Heart left ventricle (tissue), 16 donors: ENCODE measurements around the gene PHGDH. TPM values are rescaled to one million over a fixed set of nuclear protein-coding genes. Genes with fewer than 3 reads are reported as not detected.

ENCODE experiments used
- ATAC-seq, 4 donors: fragments of 200-7000 bp; cut with Tn5 transposase; one replicate each; pipeline ENCODE4 v1.9.1; 2020 to 2022; ENCODE audit warnings: moderate library complexity in 4 of 4, mild to moderate bottlenecking in 3 of 4, moderate number of reproducible peaks in 1 of 4
- DNase-seq, 5 donors: peaks; one replicate each; pipeline ENCODE4 v3.0.0-alpha.2; 2020
- H3K27ac ChIP-seq, 12 donors: fragments of 200-600 bp; sonication (generic) in 4 of 12; one replicate each; pipeline versions ENCODE4 v1.5.0 to v1.8.0; 2016 to 2022; ENCODE audit warnings: mild to moderate bottlenecking in 2 of 12
- H3K27me3 ChIP-seq, 9 donors: fragments of 200-600 bp; sonication (generic) in 2 of 9; one replicate each; pipeline versions ENCODE4 v1.5.1 to v1.8.0; 2016 to 2022; ENCODE audit warnings: mild to moderate bottlenecking in 3 of 9
- H3K36me3 ChIP-seq, 9 donors: fragments of 200-600 bp; sonication (generic) in 2 of 9; one replicate each; pipeline versions ENCODE4 v1.5.0 to v1.8.0; 2018 to 2022; ENCODE audit warnings: mild to moderate bottlenecking in 2 of 9
- H3K4me1 ChIP-seq, 12 donors: fragments of 200-600 bp; sonication (generic) in 4 of 12; one replicate each; pipeline versions ENCODE4 v1.5.0 to v1.8.0; 2016 to 2022; ENCODE audit warnings: mild to moderate bottlenecking in 3 of 12
- H3K4me3 ChIP-seq, 12 donors: fragments of 200-600 bp; sonication (generic) in 4 of 12; one replicate each; pipeline versions ENCODE4 v1.5.0 to v1.8.0; 2017 to 2022; ENCODE audit warnings: mild to moderate bottlenecking in 9 of 12, moderate library complexity in 4 of 12
- H3K9me3 ChIP-seq, 12 donors: fragments of 200-600 bp; sonication (generic) in 4 of 12; one replicate each; pipeline versions ENCODE4 v1.5.0 to v1.8.0; 2016 to 2022; ENCODE audit warnings: mild to moderate bottlenecking in 1 of 12
- CTCF ChIP-seq, 12 donors: fragments of 200-600 bp; sonication (generic) in 4 of 12; IDR thresholded peaks; one replicate each; pipeline versions ENCODE4 v1.5.0 to v1.8.0; 2018 to 2022; ENCODE audit warnings: antibody characterized with exemption in 12 of 12, mild to moderate bottlenecking in 5 of 12
- POLR2A ChIP-seq, 2 donors: fragments of 450-650 bp; IDR thresholded peaks; one replicate each; pipeline ENCODE4 v1.6.1; 2017; ENCODE audit warnings: antibody characterized with exemption in 2 of 2, mild to moderate bottlenecking in 2 of 2, moderate library complexity in 2 of 2
- WGBS, 4 donors: extraction: QIAGEN DNeasy Blood & Tissue Kit in 2 of 4; methylation state at CpG; one replicate each; pipeline versions ENCODE4 v1.1.5 to v1.1.7; 2013 to 2018; 5-methylcytosine and 5-hydroxymethylcytosine counted together
- intact Hi-C, 10 donors: fragments of 100-400 bp; cut with DNase I; formaldehyde crosslinking; loops; one replicate each; pipeline versions ENCODE4 v1.11.1 to v1.14.2; 2022
- polyA plus RNA-seq, 2 donors: library from polyadenylated mRNA; stranded (reverse); fragments of 200-250 nt; gene quantifications; one replicate each; pipeline ENCODE4 v1.2.3, GENCODE V29; 2013
- total RNA-seq, 9 donors: library from RNA; depleted of rRNA in 2 of 9; stranded (reverse); fragments of >200 nt in 2 of 9; fragmentation: NEBNext Ultra II Directional in 3 of 9; extraction: Animal tissue kit (Norgen Biotek cat#: 25700) in 3 of 9; gene quantifications; one replicate each; pipeline versions ENCODE4 v1.1.0 to v1.2.4, GENCODE V29; 2016 to 2023
- donor health status: ischemic (EF 13 %, LVEDD 7.1; RV severe dilation, severe dysfunction).
- donor health status: healthy with polysubstance abuse.
- donor health status: DM: no; HTN: yes; CAD: no.
- donor health status: DM: no; HTN: no; CAD: no.
- donor health status: ischemic (EF 25% LVEDD 6.9; RV normal size, moderate dysfunction).
- donor health status: ischemic (EF 25% LVEDD 5.7; RV mildly dilated, moderate dysfunction).
- donor health status: healthy.
- donor health status: DM: yes; HTN: yes; CAD: no.
- donor health status: ischemic (EF 35%, LVEDD 5.7; RV mildly dilated, moderate dysfunction).
- donor health status: nonischemic (EF 11% LVEDD 7.7; RV severe dilation, severe dysfunction).
- donor health status: DM: yes; HTN: yes; CAD: no.
- donor health status: PGD.
- donor health status: ischemic (EF 29% LVEDD 5.4; RV normal size, mild dysfunction).
- donor health status: nonischemic (EF 23%, LVEDD 6.1; RV moderate dilation, normal function).

Gene PHGDH
- total and polyA plus RNA-seq, 11 donors = 2.8 to 39.6 (median 5.2) TPM

- TF ChIP-seq CTCF (IDR thresholded peaks at IDR 0.05) = no peak
- no peak for TF ChIP-seq POLR2A (IDR thresholded peaks at IDR 0.05)
- no peak for ATAC-seq
- no peak overlapping the region for H3K27ac ChIP-seq
- no peaks in the 10 kb centered on the region for H3K9me3 ChIP-seq
- no peaks in the 10 kb centered on the region for H3K27me3 ChIP-seq
- peaks cover 0 to 31% (median 0%) of the 10 kb centered on the region in 9 donors for H3K36me3 ChIP-seq
- 87 to 94% (median 91%) methylated on average over 8 of the region's 8 CpGs for WGBS, 4 donors
- intact Hi-C loops = no loop called here
- DNase-seq = no peak
- H3K4me1 ChIP-seq = peaks cover 0 to 3% (median 0%) of the 10 kb centered on the region in 12 donors
- no peak overlapping the region for H3K4me3 ChIP-seq
Measured at GRCh38 chr1:119724611-119725218, 13.0 kb downstream of the PHGDH start.

- Histone ChIP-seq H3K4me1 (peaks cover 0 to 3% (median 0%) of the 10 kb centered on the region in 12 donors), H3K27me3 (no peaks in the 10 kb centered on the region), H3K36me3 (peaks cover 0 to 33% (median 0%) of the 10 kb centered on the region in 9 donors), H3K27ac (no peak overlapping the region), H3K9me3 (no peaks in the 10 kb centered on the region), H3K4me3 (no peak overlapping the region)
- DNase-seq (no peak), ATAC-seq (no peak)
- 95 to 98% (median 97%) methylated on average over 5 of the region's 5 CpGs for WGBS, 4 donors
- intact Hi-C loops = no loop called here
- TF ChIP-seq CTCF (IDR thresholded peaks at IDR 0.05) = no peak
- no peak for TF ChIP-seq POLR2A (IDR thresholded peaks at IDR 0.05)
Measured at GRCh38 chr1:119725626-119726025, 13.9 kb downstream of the PHGDH start.

- H3K36me3 ChIP-seq = peaks cover 0 to 33% (median 0%) of the 10 kb centered on the region in 9 donors
- peaks cover 0 to 9% (median 0%) of the 10 kb centered on the region in 12 donors for H3K4me1 ChIP-seq
- no peak overlapping the region for H3K4me3 ChIP-seq
- TF ChIP-seq POLR2A (IDR thresholded peaks at IDR 0.05) (no peak), CTCF (IDR thresholded peaks at IDR 0.05) (no peak)
- no peak for DNase-seq
- no peaks in the 10 kb centered on the region for H3K27me3 ChIP-seq
- 36 to 74% (median 61%) methylated on average over 1 of the region's 1 CpG for WGBS, 4 donors
- intact Hi-C loops = no loop called here
- ATAC-seq = no peak
- H3K9me3 ChIP-seq = no peaks in the 10 kb centered on the region
- no peak overlapping the region for H3K27ac ChIP-seq
Measured at GRCh38 chr1:119727991-119728390, 16.3 kb downstream of the PHGDH start.

GRCh38 chr1:119729044-119729443, 17.3 kb downstream of the PHGDH start:
- no peaks in the 10 kb centered on the region for H3K9me3 ChIP-seq
- no peak overlapping the region for H3K27ac ChIP-seq
- intact Hi-C loops = no loop called here
- TF ChIP-seq POLR2A (IDR thresholded peaks at IDR 0.05) (no peak), CTCF (IDR thresholded peaks at IDR 0.05) (no peak)
- peaks cover 0 to 9% (median 0%) of the 10 kb centered on the region in 12 donors for H3K4me1 ChIP-seq
- ATAC-seq (no peak), DNase-seq (no peak)
- peaks cover 0 to 22% (median 0%) of the 10 kb centered on the region in 9 donors for H3K36me3 ChIP-seq
- no peaks in the 10 kb centered on the region for H3K27me3 ChIP-seq
- H3K4me3 ChIP-seq = no peak overlapping the region
